ENCODE measurements around the gene P3H4. TPM values are rescaled to one million over a fixed set of nuclear protein-coding genes. Genes with fewer than 3 reads are reported as not detected.

P3H4 gene
- total and polyA plus RNA-seq, 2 of the 4 experiments (the other 2 are of a cell fraction), result 21.5 to 66.7 TPM

DNA sequence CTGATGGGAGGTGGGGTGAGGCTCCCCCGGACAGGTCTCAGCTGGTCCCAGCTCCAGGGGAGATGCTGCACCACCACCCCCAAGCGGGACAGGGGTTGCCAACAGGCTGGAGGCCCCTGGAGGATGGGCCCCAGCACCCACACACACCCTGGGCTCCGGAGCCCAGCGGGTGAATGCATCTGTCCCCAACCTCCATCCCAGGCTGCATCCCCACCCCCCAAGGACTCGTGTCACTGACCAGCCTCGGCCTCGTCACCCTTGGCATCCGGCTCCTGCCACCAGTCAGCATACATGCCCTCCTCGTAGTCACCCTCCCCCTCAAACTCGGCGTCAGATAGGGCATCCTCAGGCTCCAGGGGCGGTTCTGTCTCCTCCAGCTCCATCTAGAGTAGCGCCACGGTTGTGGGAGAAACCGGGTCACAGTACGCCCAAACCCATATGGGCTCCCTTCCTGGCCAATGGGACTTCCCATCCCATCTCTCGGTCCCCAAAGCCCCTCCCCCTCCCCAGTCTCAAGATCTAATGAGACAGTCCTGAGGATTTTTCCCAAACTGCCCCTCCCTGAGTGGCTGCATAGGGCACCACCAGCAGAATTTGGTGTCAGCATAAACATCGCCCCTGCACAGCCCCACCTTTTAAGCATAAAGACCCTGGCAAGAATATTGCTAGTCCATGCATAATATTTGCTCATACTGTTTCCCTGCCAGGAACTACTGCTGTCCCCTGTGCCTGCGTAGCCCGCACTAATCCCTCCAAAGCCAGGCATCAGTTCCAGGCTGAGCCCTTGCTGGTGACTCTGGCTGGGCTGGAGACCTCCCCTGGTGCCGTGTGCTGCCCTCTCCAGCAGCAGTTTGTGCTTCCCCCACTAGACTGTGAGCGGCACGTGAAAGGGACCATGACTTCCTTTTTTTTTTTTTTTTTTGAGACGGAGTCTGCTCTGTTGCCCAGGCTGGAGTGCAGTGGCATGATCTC is 8.4 kb downstream of the P3H4 start:
- no peak overlapping the region for H3K9ac ChIP-seq (ENCODE audit: low read depth, low read length)
- no peak overlapping the region for H2AK9ac ChIP-seq (replicated peaks; ENCODE audit: low read depth, low read length, poor library complexity)
- H4K5ac ChIP-seq (ENCODE audit: low read depth, low read length), result no peak overlapping the region
- H4K91ac ChIP-seq (ENCODE audit: insufficient read depth, low read depth, low read length), result no peak overlapping the region
- no peak overlapping the region for H3K14ac ChIP-seq (replicated peaks; ENCODE audit: low read depth, low read length)
- no peak overlapping the region for H3K4me3 ChIP-seq (ENCODE audit: insufficient read depth, low read depth, low read length)
- no peak overlapping the region for H3K4me2 ChIP-seq (ENCODE audit: low read depth, low read length)
- H3K27me3 ChIP-seq (ENCODE audit: control insufficient read depth, insufficient read depth, low read length), result no peaks in the 10 kb centered on the region
- no peak overlapping the region for H2BK5ac ChIP-seq (ENCODE audit: low read depth, low read length, poor library complexity, severe bottlenecking)
- ATAC-seq (ENCODE audit: low read depth) (no peak), DNase-seq (no peak)
- POLR2A ChIA-PET (ENCODE audit: unreplicated experiment), result interaction anchor here (0.8 kb wide), 1 partner anchor 9 kb away, joined by 5 read pairs; no protein-coding TSS in a partner anchor
- no peak overlapping the region for H2BK15ac ChIP-seq (ENCODE audit: low read depth, low read length)
- H3K4ac ChIP-seq (ENCODE audit: low read depth, low read length), result no peak overlapping the region
- no peak overlapping the region for H3K23ac ChIP-seq (ENCODE audit: low read depth, low read length)
- no peak for TF ChIP-seq USF2 (IDR thresholded peaks at IDR 0.05; ENCODE audit: low read depth, low read length)
- TF ChIP-seq MXI1 (IDR thresholded peaks at IDR 0.05; ENCODE audit: borderline replicate concordance, low read depth, low read length), result no peak
- no peak for TF ChIP-seq SMC3 (IDR thresholded peaks at IDR 0.05; ENCODE audit: low read depth, low read length)
- peaks cover 11% of the 10 kb centered on the region for H3K4me1 ChIP-seq (ENCODE audit: control insufficient read depth, insufficient read depth, low read length)
- BruUV-seq (replicated peaks), result no TSS peak
- H3K56ac ChIP-seq (ENCODE audit: extremely low read depth, insufficient read depth, low read length), result no peak overlapping the region
- no peak overlapping the region for H3K18ac ChIP-seq (ENCODE audit: low read depth, low read length)
- no peaks in the 10 kb centered on the region for H3K9me3 ChIP-seq (ENCODE audit: control insufficient read depth, insufficient read depth, low read length)
- no peak overlapping the region for H2BK20ac ChIP-seq (ENCODE audit: low read depth, low read length)
- no peak overlapping the region for H2BK120ac ChIP-seq (ENCODE audit: low read depth, low read length)
- H2AFZ ChIP-seq (replicated peaks; ENCODE audit: low read length, poor library complexity), result no peak overlapping the region
- H3K9me1 ChIP-seq (ENCODE audit: insufficient read depth, low read length), result 0 out of 2 replicates have a peak, but pooled peaks cover 5% of the 10 kb centered on the region
- dilution Hi-C loops (cut with HindIII; ENCODE audit: low sequenced_read_pairs, unreplicated experiment) (no loop called here), intact Hi-C loops (cut with micrococcal nuclease) (no loop called here), in situ Hi-C loops (cut with MboI; ENCODE audit: low sequenced_read_pairs) (loop anchor here (5.0 kb wide), 1 partner anchor 66 kb away; no protein-coding TSS in a partner anchor)
- H3K27ac ChIP-seq (ENCODE audit: insufficient read depth, low read length), result no peak overlapping the region
- H2AK5ac ChIP-seq (ENCODE audit: low read depth, low read length), result no peak overlapping the region
- H3K79me1 ChIP-seq (ENCODE audit: low read depth in 1 of 2, low read length in 2 of 2), result peaks cover 7 to 18% of the 10 kb centered on the region in 2 experiments; a peak in 2 of 4 replicates
- H3K36me3 ChIP-seq (ENCODE audit: control insufficient read depth, insufficient read depth, low read length), result peaks cover 25% of the 10 kb centered on the region
- peaks cover 3% of the 10 kb centered on the region; the same call in 1 of the 2 replicates for H4K20me1 ChIP-seq (ENCODE audit: insufficient read depth, low read length)
- CTCF ChIA-PET, result interaction anchor here (0.6 kb wide), 1 partner anchor 52 kb away, joined by 3 read pairs; no protein-coding TSS in a partner anchor
- 76% methylated on average over 12 of the region's 24 CpGs; no CpG with 5 or more reads in 1 of the 2 experiments for WGBS, 2 experiments (ENCODE audit: extremely low coverage in 2 of 2, insufficient read length in 1 of 2)
- no peak overlapping the region for H4K8ac ChIP-seq (ENCODE audit: low read depth in 2 of 2, low read length in 2 of 2)

All from IMR-90 (cell line).